NAMALWA (cell line): ENCODE measurements around the gene MAPK11.

Experiments
- DNase-seq: peaks from one replicate; pipeline ENCODE4 v3.0.0-alpha.2; 2015; ENCODE audit warnings: low spot score

The MAPK11 gene

GRCh38 chr22:50248196-50249081 lies 21.7 kb downstream of the MAPK11 start:
- DNase-seq: peak; percentile 28

- peak; percentile 90 for DNase-seq
Observed at GRCh38 chr22:50247748-50248147, 22.4 kb downstream of the MAPK11 start.

GRCh38 chr22:50246242-50247175 lies 23.7 kb downstream of the MAPK11 start:
- peak; percentile 50 for DNase-seq

GRCh38 chr22:50245214-50246072 lies 24.7 kb downstream of the MAPK11 start:
- peak; percentile 33 for DNase-seq

GRCh38 chr22:50244420-50245213 lies 25.6 kb downstream of the MAPK11 start, which contains the start of gene TUBGCP6:
TSS of gene TUBGCP6 (minus strand) at chr22:50245023. CDS start at chr22:50244459, 564 bp downstream.
- DNase-seq: peak; percentile 95

- peak; percentile 41 for DNase-seq
Observed at GRCh38 chr22:50243685-50244419, 26.3 kb downstream of the MAPK11 start.

GRCh38 chr22:50242406-50242949 lies 27.7 kb downstream of the MAPK11 start:
- DNase-seq: peak; percentile 32

GRCh38 chr22:50238755-50239154 lies 31.4 kb downstream of the MAPK11 start:
- no peak for DNase-seq

GRCh38 chr22:50236731-50237409 lies 33.3 kb downstream of the MAPK11 start:
- peak; percentile 67 for DNase-seq

- DNase-seq: no peak
Observed at GRCh38 chr22:50233223-50233622, 37.0 kb downstream of the MAPK11 start.

GRCh38 chr22:50232481-50233151 lies 37.6 kb downstream of the MAPK11 start:
- no peak for DNase-seq

GRCh38 chr22:50229370-50229769 lies 40.8 kb downstream of the MAPK11 start:
- DNase-seq: no peak

- no peak for DNase-seq
Observed at GRCh38 chr22:50228366-50228765, 41.8 kb downstream of the MAPK11 start.

- no peak for DNase-seq
Observed at GRCh38 chr22:50227579-50228215, 42.5 kb downstream of the MAPK11 start.

- no peak for DNase-seq
Observed at GRCh38 chr22:50226875-50227165, 43.4 kb downstream of the MAPK11 start.

GRCh38 chr22:50226063-50226874 lies 43.9 kb downstream of the MAPK11 start:
- DNase-seq: no peak

- no peak for DNase-seq
Observed at GRCh38 chr22:50225200-50225969, 44.8 kb downstream of the MAPK11 start.
